PC-3 (cell line): ENCODE results near the gene FASTK. TPM values are rescaled to one million over a fixed set of nuclear protein-coding genes. Genes with fewer than 3 reads are reported as not detected.

Experiments
- ATAC-seq: fragments of 200-7000 bp; cut with Tn5 transposase; 2 replicates; pipeline ENCODE4 v1.9.1; 2020; ENCODE audit warnings: mild to moderate bottlenecking, moderate library complexity
- BruUV-seq: library from RNA; stranded (reverse); fragments of 400-500 nt; replicated peaks from 2 replicates; lab custom pipeline; 2021; lab: Mats Ljungman, UMichigan
- CTCF ChIA-PET: fragments of 300-600 bp; sonication (Branson Sonifier 250); formaldehyde crosslinking; loops from one replicate; lab custom pipeline; 2022; ENCODE audit warnings: antibody characterized with exemption; lab: Charles Lee
- POLR2A ChIA-PET: fragments of 300-600 bp; sonication (Branson Sonifier 250); formaldehyde crosslinking; loops from one replicate; lab custom pipeline; 2022; ENCODE audit warnings: antibody characterized with exemption; ENCODE audit not compliant: unreplicated experiment; lab: Charles Lee
- DNase-seq: peaks from one replicate; pipeline ENCODE4 v3.0.0-alpha.2; 2015
- H2AFZ ChIP-seq: fragments of 300-600 bp; sonication (generic); 2 replicates; pipeline ENCODE4 v1.6.0; 2016; ENCODE audit warnings: antibody characterized with exemption, low read length
- H3F3A ChIP-seq: fragments of 300-600 bp; sonication (generic); one replicate; pipeline ENCODE4 v1.6.0; 2017; ENCODE audit warnings: antibody characterized with exemption, low read length, control low read depth, mild to moderate bottlenecking; ENCODE audit not compliant: unreplicated experiment
- H3K27ac ChIP-seq: fragments of 300-600 bp; sonication (generic); 2 replicates; pipeline ENCODE4 v1.5.1; 2016; ENCODE audit warnings: mild to moderate bottlenecking, low read length
- H3K27me3 ChIP-seq: fragments of 300-600 bp; sonication (generic); 2 replicates; pipeline ENCODE4 v1.6.1; 2016; ENCODE audit warnings: low read length, mixed read lengths
- H3K36me3 ChIP-seq: fragments of 300-600 bp; sonication (generic); 2 replicates; pipeline ENCODE4 v1.6.1; 2016; ENCODE audit warnings: low read depth, mixed run types, low read length, mixed read lengths
- H3K4me1 ChIP-seq: fragments of 300-600 bp; sonication (generic); 2 replicates; pipeline ENCODE4 v1.5.1; 2016; ENCODE audit warnings: low read length; ENCODE audit not compliant: insufficient read depth
- H3K4me2 ChIP-seq: fragments of 300-600 bp; sonication (generic); 2 replicates; pipeline ENCODE4 v1.6.0; 2016; ENCODE audit warnings: low read length
- H3K4me3 ChIP-seq: fragments of 300-600 bp; sonication (generic); 2 replicates; pipeline ENCODE4 v1.5.1; 2016; ENCODE audit warnings: mild to moderate bottlenecking, low read length, mixed read lengths
- H3K79me2 ChIP-seq: fragments of 300-600 bp; sonication (generic); 2 replicates; pipeline ENCODE4 v1.6.1; 2017; ENCODE audit warnings: low read length, mixed read lengths
- H3K9ac ChIP-seq: fragments of 300-600 bp; sonication (generic); 2 replicates; pipeline ENCODE4 v1.6.0; 2016; ENCODE audit warnings: mild to moderate bottlenecking, low read length
- H3K9me2 ChIP-seq: fragments of 300-600 bp; sonication (generic); replicated peaks from 2 replicates; pipeline ENCODE4 v1.6.1; 2016; ENCODE audit warnings: mixed run types, low read length, mixed read lengths
- H3K9me3 ChIP-seq: fragments of 300-600 bp; sonication (generic); 2 replicates; pipeline ENCODE4 v1.6.1; 2016; ENCODE audit warnings: low read length, mixed read lengths
- H4K20me1 ChIP-seq: fragments of 300-600 bp; sonication (generic); 2 replicates; pipeline ENCODE4 v1.6.1; 2016; ENCODE audit warnings: low read length, mixed read lengths
- EZH2 ChIP-seq: fragments of 300-600 bp; sonication (generic); IDR thresholded peaks from one replicate; pipeline ENCODE4 v1.6.1; 2017; ENCODE audit warnings: antibody characterized with exemption, mild to moderate bottlenecking, low read length; ENCODE audit not compliant: unreplicated experiment
- EZH2phosphoT487 ChIP-seq: fragments of 300-600 bp; sonication (generic); IDR thresholded peaks from 2 replicates; pipeline ENCODE4 v1.6.1; 2018; ENCODE audit warnings: mild to moderate bottlenecking, antibody characterized with exemption, low read length, borderline replicate concordance
- intact Hi-C: fragments of 100-400 bp; cut with micrococcal nuclease; formaldehyde crosslinking; loops from 2 replicates; pipeline ENCODE4 v1.9.0; 2023
- total RNA-seq: library from RNA; depleted of rRNA; stranded (reverse); fragments of >200 nt; gene quantifications from 2 replicates; pipeline ENCODE4 v1.2.3, GENCODE V29; 2014
- TF ChIP-seq, protein P1 (sequence below): fragments of 300-600 bp; sonication (generic); conservative IDR thresholded peaks from 2 replicates; pipeline ENCODE4 v1.5.1; 2017; ENCODE audit warnings: antibody characterized with exemption, low read depth, mild to moderate bottlenecking, low read length

Gene FASTK
- total RNA-seq, 1 experiment from 2014 or later, result 163 TPM

DNA sequence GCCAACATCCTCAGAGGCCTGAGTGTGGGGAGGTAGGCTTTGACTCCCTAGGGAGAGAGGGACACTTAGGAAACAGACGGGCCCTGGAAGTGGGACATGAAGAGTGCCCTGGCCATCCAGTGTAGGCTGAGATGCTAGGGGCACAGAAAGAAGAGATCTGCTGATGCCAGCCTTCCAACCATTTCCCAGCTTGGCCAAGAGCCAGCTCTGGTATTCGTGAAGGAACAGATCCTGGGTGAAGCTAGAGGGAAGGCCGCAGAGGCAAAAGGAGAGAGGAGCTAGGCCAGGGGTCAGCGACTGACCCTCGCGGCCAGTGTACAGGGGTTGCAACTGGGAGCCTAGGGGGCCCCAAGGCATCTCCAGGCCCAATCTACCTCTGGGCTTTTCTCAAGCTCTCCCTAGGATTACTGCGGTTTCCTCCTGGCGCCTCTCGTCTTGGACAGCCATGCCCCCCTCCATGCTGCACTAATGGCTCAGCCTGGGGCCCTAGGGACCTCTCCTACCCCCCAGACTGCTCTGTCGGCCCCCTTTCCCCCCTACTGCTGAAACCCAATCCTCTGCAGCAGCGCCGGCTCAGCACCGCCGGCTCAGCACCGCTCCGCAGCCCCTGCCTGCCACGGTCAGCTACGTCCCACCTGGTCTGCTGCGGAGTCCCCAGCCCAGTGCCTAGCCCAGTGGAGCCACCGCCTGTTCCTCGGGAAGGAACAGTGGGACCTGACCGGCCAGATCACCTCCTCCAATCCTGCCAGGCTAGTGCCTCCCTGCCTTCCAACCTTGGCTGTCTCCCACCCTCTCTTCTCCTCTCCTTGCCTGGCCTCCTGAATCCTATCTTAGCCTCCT, 32.4 kb downstream of the FASTK start, which contains the start of gene ASIC3:
Gene ASIC3 (plus strand): TSS at position 556 of the 840 bp plus-strand sequence. CDS start 355 bp downstream, outside the sequence.
- intact Hi-C loops, result no loop called here
- H3K9me2 ChIP-seq, result no peaks in the 10 kb centered on the region
- H4K20me1 ChIP-seq, result no peaks in the 10 kb centered on the region
- H3K4me1 ChIP-seq, result peaks cover 12% of the 10 kb centered on the region
- DNase-seq, result no peak
- H3K9ac ChIP-seq, result no peak within 1 kb of the TSS
- no peak within 1 kb of the TSS for H2AFZ ChIP-seq
- H3K79me2 ChIP-seq, result no peaks in the 10 kb centered on the region
- H3K36me3 ChIP-seq, result no peaks in the 10 kb centered on the region
- POLR2A ChIA-PET, result interaction anchor here (0.5 kb wide), 1 partner anchor 15 kb away, joined by 7 read pairs; no protein-coding TSS in a partner anchor
- H3F3A ChIP-seq, result no peaks in the 10 kb centered on the region
- BruUV-seq, result no TSS peak
- no peak within 1 kb of the TSS for H3K4me3 ChIP-seq
- H3K9me3 ChIP-seq, result no peaks in the 10 kb centered on the region
- H3K4me2 ChIP-seq, result no peak within 1 kb of the TSS
- no peaks in the 10 kb centered on the region for H3K27me3 ChIP-seq
- H3K27ac ChIP-seq, result no peak within 1 kb of the TSS
- no peak for TF ChIP-seq EZH2
- TF ChIP-seq, protein P1, sequence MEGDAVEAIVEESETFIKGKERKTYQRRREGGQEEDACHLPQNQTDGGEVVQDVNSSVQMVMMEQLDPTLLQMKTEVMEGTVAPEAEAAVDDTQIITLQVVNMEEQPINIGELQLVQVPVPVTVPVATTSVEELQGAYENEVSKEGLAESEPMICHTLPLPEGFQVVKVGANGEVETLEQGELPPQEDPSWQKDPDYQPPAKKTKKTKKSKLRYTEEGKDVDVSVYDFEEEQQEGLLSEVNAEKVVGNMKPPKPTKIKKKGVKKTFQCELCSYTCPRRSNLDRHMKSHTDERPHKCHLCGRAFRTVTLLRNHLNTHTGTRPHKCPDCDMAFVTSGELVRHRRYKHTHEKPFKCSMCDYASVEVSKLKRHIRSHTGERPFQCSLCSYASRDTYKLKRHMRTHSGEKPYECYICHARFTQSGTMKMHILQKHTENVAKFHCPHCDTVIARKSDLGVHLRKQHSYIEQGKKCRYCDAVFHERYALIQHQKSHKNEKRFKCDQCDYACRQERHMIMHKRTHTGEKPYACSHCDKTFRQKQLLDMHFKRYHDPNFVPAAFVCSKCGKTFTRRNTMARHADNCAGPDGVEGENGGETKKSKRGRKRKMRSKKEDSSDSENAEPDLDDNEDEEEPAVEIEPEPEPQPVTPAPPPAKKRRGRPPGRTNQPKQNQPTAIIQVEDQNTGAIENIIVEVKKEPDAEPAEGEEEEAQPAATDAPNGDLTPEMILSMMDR, result no peak
- no peak for ATAC-seq
- CTCF ChIA-PET, result interaction anchor here (0.6 kb wide), 1 partner anchor 57 kb away, joined by 3 read pairs; the partner anchor contains the start of gene NOS3

DNA sequence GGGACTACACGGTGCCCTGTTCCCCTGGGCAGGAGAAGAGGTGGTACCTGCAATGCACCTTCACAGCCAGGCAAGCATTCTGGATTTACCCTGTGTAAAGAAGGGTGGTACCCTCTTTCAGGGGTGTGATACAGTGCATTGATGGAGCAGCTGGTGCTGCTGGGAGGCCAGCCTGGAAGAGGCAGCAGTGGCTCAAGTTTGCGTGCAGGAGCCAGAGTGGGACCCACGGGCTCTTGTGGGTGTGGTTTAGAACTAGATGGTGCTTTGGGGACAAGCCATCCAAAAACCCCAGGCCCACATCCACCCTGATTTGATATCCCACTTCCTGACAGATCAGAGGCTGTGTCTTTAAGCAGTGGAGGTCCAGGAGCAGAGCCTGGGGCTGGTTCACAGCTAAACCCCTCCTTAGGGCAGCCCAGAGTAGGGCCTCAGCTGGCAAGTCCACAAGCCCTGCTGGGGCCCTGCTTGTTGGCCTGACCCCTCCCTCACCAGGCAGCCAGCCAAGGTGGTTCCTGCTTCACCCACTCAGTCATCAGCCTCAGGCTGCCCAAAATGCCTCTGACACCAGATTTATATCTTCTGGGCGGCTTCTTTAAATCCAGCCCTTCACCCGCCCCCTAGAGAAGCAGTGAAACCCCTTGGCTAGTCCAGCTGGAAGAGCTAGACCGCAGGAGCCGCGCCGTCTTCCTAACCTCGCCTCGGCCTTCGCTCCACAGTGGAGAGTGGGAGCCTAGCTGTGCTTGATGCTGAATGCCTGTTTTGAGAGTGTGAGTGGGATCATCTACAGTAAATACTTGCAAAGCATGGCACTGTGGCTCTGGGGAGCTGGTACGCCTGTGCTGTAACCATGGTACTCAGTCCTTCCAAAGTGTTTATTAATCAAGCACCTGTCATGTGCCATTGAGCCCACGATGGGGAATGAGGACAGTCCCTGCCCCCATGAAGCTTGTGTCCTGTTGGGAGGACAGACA, 33.7 kb downstream of the FASTK start:
- Histone ChIP-seq H3K79me2 (no peaks in the 10 kb centered on the region), H3K27me3 (no peaks in the 10 kb centered on the region), H4K20me1 (no peaks in the 10 kb centered on the region), H3K4me3 (no peak overlapping the region), H2AFZ (no peak overlapping the region), H3K4me2 (peak overlapping the region; percentile 57), H3F3A (no peaks in the 10 kb centered on the region), H3K9me2 (no peaks in the 10 kb centered on the region), H3K4me1 (peaks cover 12% of the 10 kb centered on the region), H3K9me3 (no peaks in the 10 kb centered on the region), H3K27ac (no peak overlapping the region), H3K9ac (no peak overlapping the region), H3K36me3 (no peaks in the 10 kb centered on the region)
- intact Hi-C loops, result no loop called here
- ChIA-PET CTCF (no interaction called here), POLR2A (no interaction called here)
- peak; percentile 61 for ATAC-seq
- TF ChIP-seq EZH2phosphoT487 (no peak), EZH2 (no peak)
- TF ChIP-seq, protein P1, result no peak
- no TSS peak for BruUV-seq
- DNase-seq, result peak; percentile 73
